Measurements from ENCODE around the gene DTX1. TPM values are rescaled to one million over a fixed set of nuclear protein-coding genes. Genes with fewer than 3 reads are reported as not detected.

The DTX1 gene
- total and polyA plus RNA-seq, 4 donors = 1.3 to 4.9 (median 2.2) TPM

DNA sequence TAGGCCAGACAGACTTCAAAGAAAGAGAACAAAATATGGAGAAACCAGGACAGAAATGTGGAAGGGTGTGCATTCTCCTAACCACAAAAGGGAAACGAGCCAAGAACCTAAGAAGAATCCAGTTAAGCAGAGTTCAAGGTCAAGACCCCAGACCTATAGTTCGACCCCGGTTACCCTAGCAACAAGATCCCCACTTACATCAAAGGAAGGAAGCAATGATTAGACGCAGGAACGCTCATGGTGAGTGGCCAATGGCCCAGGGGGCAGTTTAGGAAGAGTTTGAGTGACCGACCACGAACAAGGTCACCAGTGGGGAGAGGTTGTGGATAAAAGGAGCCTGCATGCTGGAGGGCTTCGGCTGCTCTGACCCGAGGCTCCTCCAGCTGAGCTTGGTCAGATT is 42.0 kb upstream of the DTX1 start:
- H3K27ac ChIP-seq (ENCODE audit: low read depth in 1 of 2, low read length in 1 of 2) = no peak overlapping the region
- H3K9me3 ChIP-seq (ENCODE audit: control insufficient read depth in 4 of 4, insufficient read depth in 3 of 4, low read length in 3 of 4) = peaks cover 0 to 2% (median 0%) of the 10 kb centered on the region in 4 donors
- H3K4me1 ChIP-seq (ENCODE audit: control insufficient read depth in 5 of 5, insufficient read depth in 5 of 5, low read length in 5 of 5) = peaks cover 0 to 1% (median 0%) of the 10 kb centered on the region in 5 donors
- peaks cover 0 to 4% (median 0%) of the 10 kb centered on the region in 3 donors for H3K27me3 ChIP-seq (ENCODE audit: control insufficient read depth in 3 of 3, insufficient read depth in 3 of 3, low read length in 2 of 3)
- WGBS, 2 donors = 46 to 57% methylated on average over 9 of the region's 9 CpGs
- no peak for ATAC-seq (ENCODE audit: insufficient read depth, low FRiP score)
- TF ChIP-seq CTCF (IDR thresholded peaks at IDR 0.05; ENCODE audit: control extremely low read depth, extremely low read depth) = no peak
- no peak overlapping the region for H3K4me3 ChIP-seq
- no peak for DNase-seq
- peaks cover 0 to 9% (median 0%) of the 10 kb centered on the region in 4 donors for H3K36me3 ChIP-seq (ENCODE audit: control insufficient read depth in 4 of 4, insufficient read depth in 4 of 4, low read length in 4 of 4)
- H3K9ac ChIP-seq (ENCODE audit: insufficient read depth in 1 of 2, low read length in 2 of 2) = no peak overlapping the region

GRCh38 chr12:113016796-113017195 is 39.7 kb upstream of the DTX1 start:
- H3K9ac ChIP-seq (ENCODE audit: insufficient read depth in 1 of 2, low read length in 2 of 2) = no peak overlapping the region
- no peaks in the 10 kb centered on the region for H3K36me3 ChIP-seq (ENCODE audit: control insufficient read depth in 4 of 4, insufficient read depth in 4 of 4, low read length in 4 of 4)
- DNase-seq (no peak), ATAC-seq (ENCODE audit: insufficient read depth, low FRiP score) (no peak)
- no peaks in the 10 kb centered on the region for H3K4me1 ChIP-seq (ENCODE audit: control insufficient read depth in 5 of 5, insufficient read depth in 5 of 5, low read length in 5 of 5)
- TF ChIP-seq CTCF (IDR thresholded peaks at IDR 0.05; ENCODE audit: control extremely low read depth, extremely low read depth) = no peak
- WGBS, 2 donors = 81 to 84% methylated on average over 5 of the region's 5 CpGs
- H3K27me3 ChIP-seq (ENCODE audit: control insufficient read depth in 3 of 3, insufficient read depth in 3 of 3, low read length in 2 of 3) = peaks cover 0 to 5% (median 0%) of the 10 kb centered on the region in 3 donors
- no peak overlapping the region for H3K4me3 ChIP-seq
- no peak overlapping the region for H3K27ac ChIP-seq (ENCODE audit: low read depth in 1 of 2, low read length in 1 of 2)
- H3K9me3 ChIP-seq (ENCODE audit: control insufficient read depth in 4 of 4, insufficient read depth in 3 of 4, low read length in 3 of 4) = no peaks in the 10 kb centered on the region

- no peak overlapping the region for H3K4me3 ChIP-seq
- no peak overlapping the region for H3K9ac ChIP-seq (ENCODE audit: insufficient read depth in 1 of 2, low read length in 2 of 2)
- no peaks in the 10 kb centered on the region for H3K4me1 ChIP-seq (ENCODE audit: control insufficient read depth in 5 of 5, insufficient read depth in 5 of 5, low read length in 5 of 5)
- H3K9me3 ChIP-seq (ENCODE audit: control insufficient read depth in 4 of 4, insufficient read depth in 3 of 4, low read length in 3 of 4) = no peaks in the 10 kb centered on the region
- peaks cover 0 to 5% (median 0%) of the 10 kb centered on the region in 3 donors for H3K27me3 ChIP-seq (ENCODE audit: control insufficient read depth in 3 of 3, insufficient read depth in 3 of 3, low read length in 2 of 3)
- TF ChIP-seq CTCF (IDR thresholded peaks at IDR 0.05; ENCODE audit: control extremely low read depth, extremely low read depth) = no peak
- DNase-seq (no peak), ATAC-seq (ENCODE audit: insufficient read depth, low FRiP score) (no peak)
- H3K36me3 ChIP-seq (ENCODE audit: control insufficient read depth in 4 of 4, insufficient read depth in 4 of 4, low read length in 4 of 4) = no peaks in the 10 kb centered on the region
- H3K27ac ChIP-seq (ENCODE audit: low read depth in 1 of 2, low read length in 1 of 2) = no peak overlapping the region
- WGBS, 2 donors = 51 to 58% methylated on average over 4 of the region's 4 CpGs
Observed at GRCh38 chr12:113019025-113019424, 37.5 kb upstream of the DTX1 start.

GRCh38 chr12:113021500-113021899 is 35.0 kb upstream of the DTX1 start:
- 71 to 87% methylated on average over 1 of the region's 1 CpG for WGBS, 2 donors
- TF ChIP-seq CTCF (IDR thresholded peaks at IDR 0.05; ENCODE audit: control extremely low read depth, extremely low read depth) = no peak
- Histone ChIP-seq H3K9ac (ENCODE audit: insufficient read depth in 1 of 2, low read length in 2 of 2) (no peak overlapping the region), H3K9me3 (ENCODE audit: control insufficient read depth in 4 of 4, insufficient read depth in 3 of 4, low read length in 3 of 4) (no peaks in the 10 kb centered on the region), H3K27me3 (ENCODE audit: control insufficient read depth in 3 of 3, insufficient read depth in 3 of 3, low read length in 2 of 3) (peaks cover 0 to 5% (median 0%) of the 10 kb centered on the region in 3 donors), H3K4me3 (no peak overlapping the region), H3K27ac (ENCODE audit: low read depth in 1 of 2, low read length in 1 of 2) (no peak overlapping the region), H3K4me1 (ENCODE audit: control insufficient read depth in 5 of 5, insufficient read depth in 5 of 5, low read length in 5 of 5) (no peaks in the 10 kb centered on the region), H3K36me3 (ENCODE audit: control insufficient read depth in 4 of 4, insufficient read depth in 4 of 4, low read length in 4 of 4) (no peaks in the 10 kb centered on the region)
- ATAC-seq (ENCODE audit: insufficient read depth, low FRiP score) = no peak
- DNase-seq = no peak

Measured in lung (tissue), 12 donors.